GM20431 (cell line): ENCODE data around the gene MEF2B.
"Not testable (repeated sequence)": the region's sequence is repeated elsewhere in the genome, so short reads cannot be mapped to it uniquely, and the experiment has no call there.

ENCODE experiments used
- in situ Hi-C: fragments of 300-500 bp; cut with MseI, MboI; formaldehyde crosslinking; loops from one replicate; pipeline ENCODE4 v1.15.0; 2020; ENCODE audit warnings: low sequenced_read_pairs; ENCODE audit not compliant: unreplicated experiment

The MEF2B gene

GRCh38 chr19:19201697-19202630 lies 31.9 kb upstream of the MEF2B start:
- in situ Hi-C loops: no loop called here

GRCh38 chr19:19193926-19194325 lies 23.9 kb upstream of the MEF2B start:
- in situ Hi-C loops: no loop called here

- in situ Hi-C loops: no loop called here
Observed at GRCh38 chr19:19192910-19193423, 22.9 kb upstream of the MEF2B start.

- in situ Hi-C loops: no loop called here
Observed at GRCh38 chr19:19192078-19192882, 22.2 kb upstream of the MEF2B start, which contains the start of the genes BORCS8 and RFXANK. Gene BORCS8, minus strand, starts transcription at chr19:19192152. Its CDS starts 35 bp downstream, at chr19:19192117. Gene RFXANK, plus strand, starts transcription at chr19:19192258. Its CDS starts 1,689 bp downstream, at chr19:19193947.

- in situ Hi-C loops: no loop called here
Observed at GRCh38 chr19:19191768-19192077, 21.7 kb upstream of the MEF2B start.

- in situ Hi-C loops: no loop called here
Observed at GRCh38 chr19:19186742-19187141, 16.7 kb upstream of the MEF2B start.

GRCh38 chr19:19185853-19186740 lies 16.0 kb upstream of the MEF2B start:
- in situ Hi-C loops: no loop called here

- in situ Hi-C loops: no loop called here
Observed at GRCh38 chr19:19181488-19181998, 11.5 kb upstream of the MEF2B start.

GRCh38 chr19:19179548-19180441 lies 9.7 kb upstream of the MEF2B start:
- in situ Hi-C loops: no loop called here

- in situ Hi-C loops: no loop called here
Observed at GRCh38 chr19:19176950-19177349, 6.9 kb upstream of the MEF2B start.

- in situ Hi-C loops: not testable (repeated sequence)
Observed at GRCh38 chr19:19173243-19173642, 3.2 kb upstream of the MEF2B start.

GRCh38 chr19:19171821-19172532 lies 1.9 kb upstream of the MEF2B start:
- in situ Hi-C loops: no loop called here

- in situ Hi-C loops: no loop called here
Observed at GRCh38 chr19:19170873-19171672, 1.0 kb upstream of the MEF2B start.

- in situ Hi-C loops: no loop called here
Observed at GRCh38 chr19:19169236-19170052, 619 bp downstream of the MEF2B start.

- in situ Hi-C loops: no loop called here
Observed at GRCh38 chr19:19167612-19168011, 2.5 kb downstream of the MEF2B start.

- in situ Hi-C loops: no loop called here
Observed at GRCh38 chr19:19165396-19165795, 4.7 kb downstream of the MEF2B start.
